Keratinocyte (primary cell): ENCODE results near the gene ADAMTS2.

ENCODE experiments used
- EZH2 ChIP-seq: IDR thresholded peaks from one replicate; pipeline ENCODE4 v1.6.1; 2012; ENCODE audit warnings: inconsistent platforms, mild to moderate bottlenecking, low read length, moderate library complexity
- TF ChIP-seq, protein P1 (sequence below), 3 experiments: IDR thresholded peaks in 1 of 3; conservative IDR thresholded peaks in 1 of 3; optimal IDR thresholded peaks in 1 of 3; 2 replicates in 2 of 3; 3 replicates in 1 of 3; pipeline versions ENCODE3 to v1.5.1; 2011; ENCODE audit warnings: low read length in 3 of 3, mild to moderate bottlenecking in 3 of 3, moderate library complexity in 2 of 3, control low read depth in 1 of 3, inconsistent platforms in 1 of 3; ENCODE audit not compliant: insufficient read depth in 2 of 3; ENCODE audit errors: extremely low read depth in 1 of 3

DNA sequence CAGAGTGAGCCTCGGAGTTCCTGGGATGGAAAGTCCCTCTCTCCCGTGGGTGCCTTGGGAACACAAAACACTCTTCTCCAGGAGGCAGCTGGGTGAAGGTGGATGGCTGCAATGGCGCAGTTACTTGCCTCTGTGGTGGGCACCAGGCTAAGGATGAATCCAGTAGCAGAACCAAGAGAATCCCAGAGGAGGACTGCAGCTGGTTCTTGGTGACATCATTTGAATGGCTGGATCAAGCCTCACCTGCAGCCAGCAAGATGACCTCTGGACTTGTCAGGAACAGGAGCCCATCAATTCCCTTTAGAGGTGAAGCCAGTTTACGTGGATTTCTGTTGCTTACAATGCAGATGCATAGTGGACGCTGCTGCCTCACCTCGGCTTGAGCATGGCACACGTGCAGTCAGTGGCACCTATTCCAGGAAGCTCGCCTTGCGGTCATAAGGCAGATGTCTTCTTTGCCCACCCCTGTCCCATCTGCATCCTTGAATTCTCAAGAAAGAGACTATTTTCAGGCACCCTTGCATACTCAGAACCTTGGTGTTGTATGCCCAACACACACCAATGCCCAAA lies 34.1 kb upstream of the ADAMTS2 start:
- TF ChIP-seq, protein P1, sequence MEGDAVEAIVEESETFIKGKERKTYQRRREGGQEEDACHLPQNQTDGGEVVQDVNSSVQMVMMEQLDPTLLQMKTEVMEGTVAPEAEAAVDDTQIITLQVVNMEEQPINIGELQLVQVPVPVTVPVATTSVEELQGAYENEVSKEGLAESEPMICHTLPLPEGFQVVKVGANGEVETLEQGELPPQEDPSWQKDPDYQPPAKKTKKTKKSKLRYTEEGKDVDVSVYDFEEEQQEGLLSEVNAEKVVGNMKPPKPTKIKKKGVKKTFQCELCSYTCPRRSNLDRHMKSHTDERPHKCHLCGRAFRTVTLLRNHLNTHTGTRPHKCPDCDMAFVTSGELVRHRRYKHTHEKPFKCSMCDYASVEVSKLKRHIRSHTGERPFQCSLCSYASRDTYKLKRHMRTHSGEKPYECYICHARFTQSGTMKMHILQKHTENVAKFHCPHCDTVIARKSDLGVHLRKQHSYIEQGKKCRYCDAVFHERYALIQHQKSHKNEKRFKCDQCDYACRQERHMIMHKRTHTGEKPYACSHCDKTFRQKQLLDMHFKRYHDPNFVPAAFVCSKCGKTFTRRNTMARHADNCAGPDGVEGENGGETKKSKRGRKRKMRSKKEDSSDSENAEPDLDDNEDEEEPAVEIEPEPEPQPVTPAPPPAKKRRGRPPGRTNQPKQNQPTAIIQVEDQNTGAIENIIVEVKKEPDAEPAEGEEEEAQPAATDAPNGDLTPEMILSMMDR (optimal IDR thresholded peaks at IDR 0.05 in 1 of 3, IDR thresholded peaks at IDR 0.05 in 1 of 3, conservative IDR thresholded peaks at IDR 0.05 in 1 of 3; ENCODE audit: extremely low read depth in 1 of 3, insufficient read depth in 2 of 3, low read length in 3 of 3): no peak
- no peak for TF ChIP-seq EZH2
